Lower lobe of right lung (tissue), 2 donors: ENCODE data around the gene TMEM238. TPM values are rescaled to one million over a fixed set of nuclear protein-coding genes. Genes with fewer than 3 reads are reported as not detected.
A peak's percentile ranks its signal among the peaks of the same experiment; 100 is the strongest.

Experiments used
- ATAC-seq, 2 donors: fragments of 200-7000 bp; cut with Tn5 transposase; one replicate each; pipeline ENCODE4 v1.9.1; 2020 to 2022; ENCODE audit warnings: mild to moderate bottlenecking in 2 of 2, moderate library complexity in 2 of 2
- DNase-seq: peaks from one replicate; pipeline ENCODE4 v3.0.0-alpha.2; 2020
- H3K27ac ChIP-seq: fragments of 200-600 bp; one replicate; pipeline ENCODE4 v1.8.0; 2022
- H3K27me3 ChIP-seq: fragments of 200-600 bp; one replicate; pipeline ENCODE4 v1.8.0; 2022; ENCODE audit warnings: low read depth
- H3K36me3 ChIP-seq: fragments of 200-600 bp; one replicate; pipeline ENCODE4 v1.8.0; 2022; ENCODE audit warnings: mild to moderate bottlenecking
- H3K4me1 ChIP-seq: fragments of 200-600 bp; one replicate; pipeline ENCODE4 v1.8.0; 2022
- H3K4me3 ChIP-seq: fragments of 200-600 bp; one replicate; pipeline ENCODE4 v1.8.0; 2022; ENCODE audit warnings: mild to moderate bottlenecking
- H3K9me3 ChIP-seq: fragments of 200-600 bp; one replicate; pipeline ENCODE4 v1.8.0; 2022
- CTCF ChIP-seq: fragments of 200-600 bp; IDR thresholded peaks from one replicate; pipeline ENCODE4 v1.8.0; 2022; ENCODE audit warnings: antibody characterized with exemption, mild to moderate bottlenecking
- intact Hi-C: fragments of 100-400 bp; cut with DNase I; formaldehyde crosslinking; loops from one replicate; pipeline ENCODE4 v1.11.0; 2022
- total RNA-seq: library from RNA; stranded (reverse); fragmentation: NEBNext Ultra II Directional; extraction: Animal tissue kit (Norgen Biotek cat#: 25700); gene quantifications from one replicate; pipeline ENCODE4 v1.2.1, GENCODE V29; 2021
- donor health status: DM: no; HTN: yes; CAD: no; lungs with severe emphysema.

The TMEM238 gene
- total RNA-seq, 1 donor from 2014 or later, result 16.4 TPM

DNA sequence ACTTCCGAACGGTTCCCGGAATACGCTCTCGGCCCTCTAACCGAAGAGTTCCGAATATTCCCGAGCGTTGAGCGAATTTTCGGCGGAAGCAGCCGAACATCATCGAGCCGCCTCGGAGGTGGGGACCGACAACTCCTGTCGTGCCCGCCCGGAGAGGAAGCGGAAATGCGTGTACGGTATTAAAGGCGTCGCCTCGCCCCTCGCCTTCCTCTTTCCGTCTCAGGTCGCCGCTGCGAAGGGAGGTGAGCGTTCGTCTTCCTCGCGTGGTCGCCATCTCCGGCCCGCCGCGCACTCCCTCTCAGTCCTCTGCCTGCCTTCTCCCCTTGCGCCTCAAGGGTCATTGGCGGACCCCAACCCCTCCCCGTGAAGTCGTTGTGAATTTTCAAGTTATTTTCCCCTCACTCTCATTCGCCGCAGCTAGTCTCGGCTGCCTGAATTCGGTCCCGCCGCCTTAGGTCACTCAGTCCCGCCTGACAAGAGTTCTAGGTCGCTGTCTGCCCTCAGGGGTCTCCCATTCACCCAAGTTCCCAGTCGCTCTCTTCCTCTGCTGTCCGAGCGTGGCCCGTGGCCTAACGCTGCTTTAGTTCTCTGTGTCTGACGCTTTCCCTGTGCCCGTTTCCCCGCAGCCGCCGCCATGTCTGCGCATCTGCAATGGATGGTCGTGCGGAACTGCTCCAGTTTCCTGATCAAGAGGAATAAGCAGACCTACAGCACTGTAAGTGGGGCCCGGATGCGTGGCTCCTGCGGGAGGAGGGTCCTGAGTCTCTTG lies 1.8 kb upstream of the TMEM238 start, which contains the start of gene RPL28:
Gene RPL28, plus strand, starts transcription at position 209 of the 769 bp plus-strand sequence. Its CDS starts 426 bp downstream, at position 635.
- Histone ChIP-seq H3K27ac (peak within 1 kb of the TSS; percentile 94), H3K4me3 (peak within 1 kb of the TSS; percentile 97), H3K9me3 (no peaks in the 10 kb centered on the region), H3K4me1 (peaks cover 52% of the 10 kb centered on the region), H3K27me3 (no peaks in the 10 kb centered on the region), H3K36me3 (peaks cover 42% of the 10 kb centered on the region)
- intact Hi-C loops, result no loop called here
- no peak for TF ChIP-seq CTCF
- ATAC-seq (peak; percentile 91 to 94), DNase-seq (peak; percentile 98)

DNA sequence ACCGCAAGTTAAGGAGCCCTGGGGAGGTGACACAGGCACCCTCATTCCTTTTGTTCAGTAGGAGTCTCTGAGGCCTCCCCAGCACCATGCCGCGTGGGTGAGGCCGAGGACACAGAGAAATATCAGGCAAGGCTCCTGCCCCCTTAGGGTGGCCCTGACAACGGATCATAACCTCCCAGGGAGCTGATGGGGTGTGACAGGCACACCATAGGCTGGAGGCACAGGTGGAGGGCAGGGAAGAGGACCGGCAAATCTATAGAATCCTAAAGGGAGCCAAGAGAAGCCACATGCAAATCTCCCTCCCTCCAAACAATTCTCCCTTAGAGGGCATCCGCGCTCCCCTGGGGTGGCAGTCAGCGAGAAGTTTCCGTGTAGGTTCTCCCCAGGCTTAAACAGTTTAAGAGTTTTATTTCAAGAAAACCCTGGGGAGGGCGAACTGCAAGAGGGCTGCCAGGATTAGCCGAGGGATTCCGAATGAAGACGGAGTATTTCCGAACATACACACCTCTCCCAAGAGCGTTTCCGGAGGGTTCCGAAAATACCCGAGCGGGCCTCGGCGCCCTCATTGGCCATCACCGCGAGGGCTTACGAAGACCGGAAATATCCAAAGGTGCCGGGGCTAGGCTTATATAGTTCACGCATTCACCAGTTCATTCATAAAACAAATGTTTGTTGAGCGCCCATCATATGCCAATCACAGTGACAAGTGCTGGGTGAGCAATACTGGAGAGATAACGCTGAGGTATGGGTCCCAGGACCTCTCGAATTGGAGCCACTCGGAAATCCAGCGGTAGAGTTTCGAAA lies 1.0 kb upstream of the TMEM238 start:
- peaks cover 52% of the 10 kb centered on the region for H3K4me1 ChIP-seq
- no peak for TF ChIP-seq CTCF

DNA sequence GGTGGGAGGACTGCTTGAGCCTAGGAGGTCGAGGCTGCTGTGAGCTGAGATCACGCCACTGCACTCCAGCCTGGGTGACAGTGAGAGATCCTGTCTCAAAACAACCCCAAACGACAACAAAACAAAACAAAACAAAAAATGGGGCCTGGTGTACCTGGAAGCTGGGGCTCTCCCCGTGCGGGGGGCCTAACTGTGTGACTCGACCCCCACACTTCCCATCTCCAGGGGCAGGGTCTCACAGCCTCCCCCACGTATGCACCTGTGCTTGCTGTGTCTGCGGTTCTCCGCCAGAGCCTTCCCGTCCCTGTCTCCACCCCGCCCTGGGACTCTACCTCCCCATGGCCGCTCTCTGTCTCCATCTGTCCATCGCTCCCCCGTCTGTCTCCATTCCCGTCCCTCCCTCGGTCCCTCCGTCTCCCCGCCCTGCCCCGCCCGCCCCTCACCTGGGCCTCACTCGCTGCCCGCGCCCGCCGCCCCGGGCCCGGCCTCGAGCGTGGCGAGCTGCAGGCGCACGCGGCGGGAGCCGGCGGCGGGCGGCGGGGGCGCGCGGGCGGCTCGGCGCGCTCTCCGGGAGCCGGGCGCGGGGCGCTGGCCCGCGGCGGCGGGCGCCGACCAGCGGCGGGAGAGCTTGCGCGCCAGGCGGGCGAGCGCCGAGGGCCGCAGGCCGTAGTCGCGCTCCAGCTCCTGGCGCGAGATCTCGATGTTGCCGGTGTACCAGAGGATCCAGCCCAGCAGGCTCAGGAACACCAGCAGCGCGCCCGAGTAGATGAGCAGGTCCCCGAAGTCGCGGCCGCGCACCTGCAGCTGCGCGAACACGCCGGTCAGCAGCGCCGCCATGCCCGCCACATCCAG lies 587 bp downstream of the TMEM238 start:
- intact Hi-C loops, result no loop called here
- no peaks in the 10 kb centered on the region for H3K27me3 ChIP-seq
- DNase-seq (peak; percentile 80), ATAC-seq (peak; percentile 2 to 6)
- peaks cover 40% of the 10 kb centered on the region for H3K4me1 ChIP-seq
- TF ChIP-seq CTCF, result no peak
- H3K36me3 ChIP-seq, result peaks cover 18% of the 10 kb centered on the region
- no peaks in the 10 kb centered on the region for H3K9me3 ChIP-seq
- H3K4me3 ChIP-seq, result peak overlapping the region; percentile 97
- H3K27ac ChIP-seq, result peak overlapping the region; percentile 94

More for the DNA sequence above, 1.0 kb upstream of the TMEM238 start:
- Histone ChIP-seq H3K9me3 (no peaks in the 10 kb centered on the region), H3K4me3 (peak overlapping the region; percentile 97), H3K27ac (peak overlapping the region; percentile 94), H3K27me3 (no peaks in the 10 kb centered on the region), H3K36me3 (peaks cover 35% of the 10 kb centered on the region)
- ATAC-seq (peak; percentile 91 to 92), DNase-seq (peak; percentile 96)
- intact Hi-C loops, result no loop called here

DNA sequence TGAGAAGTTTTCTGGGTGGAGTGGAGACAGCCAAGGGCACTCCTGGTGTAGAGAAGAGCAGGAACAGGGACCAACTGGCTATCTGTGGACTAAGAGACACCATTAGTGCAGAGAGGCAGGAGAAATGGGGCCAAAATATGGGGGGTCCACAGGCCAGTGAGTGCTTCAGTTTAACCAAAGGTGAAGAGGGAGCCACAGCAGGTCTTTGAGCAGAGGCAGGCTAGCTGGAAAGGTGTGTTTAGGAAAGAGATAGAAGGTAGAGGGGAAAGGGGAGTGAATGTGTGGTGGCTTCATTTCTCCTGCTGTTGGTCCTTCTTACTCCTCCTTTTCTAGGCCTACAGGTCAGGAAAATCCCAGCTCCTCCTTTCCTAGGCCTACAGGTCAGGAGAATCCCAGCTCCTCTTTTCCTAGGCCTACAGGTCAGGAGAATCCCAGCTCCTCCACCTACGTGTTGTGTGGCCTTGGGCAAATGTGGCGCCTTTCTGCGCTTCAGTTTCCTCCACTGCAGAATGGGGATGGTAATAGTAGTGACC lies 1.5 kb downstream of the TMEM238 start:
- Histone ChIP-seq H3K36me3 (peaks cover 9% of the 10 kb centered on the region), H3K4me1 (peaks cover 30% of the 10 kb centered on the region), H3K27ac (no peak overlapping the region), H3K27me3 (peaks cover 4% of the 10 kb centered on the region), H3K4me3 (no peak overlapping the region), H3K9me3 (no peaks in the 10 kb centered on the region)
- TF ChIP-seq CTCF, result no peak
- DNase-seq (no peak), ATAC-seq (no peak)
- intact Hi-C loops, result no loop called here

DNA sequence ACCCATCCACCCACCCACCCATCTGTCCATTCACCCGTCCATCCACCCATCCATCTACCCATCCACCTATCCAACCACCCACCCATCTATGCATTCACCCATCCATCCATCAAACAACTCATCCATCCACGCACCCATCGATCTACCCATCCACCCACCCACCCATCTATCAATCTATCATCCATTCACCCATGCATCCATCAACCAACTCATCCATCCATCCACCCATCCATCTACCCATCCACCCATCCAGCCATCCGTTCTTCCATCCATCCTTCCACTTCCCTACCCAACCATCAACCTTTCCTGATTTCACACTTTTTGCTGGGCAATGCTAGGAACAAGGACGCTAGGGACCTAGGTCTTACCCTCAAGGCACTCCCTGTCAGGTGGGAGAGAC lies 2.1 kb downstream of the TMEM238 start:
- Histone ChIP-seq H3K27ac (no peak overlapping the region), H3K4me1 (peaks cover 25% of the 10 kb centered on the region), H3K9me3 (no peaks in the 10 kb centered on the region), H3K36me3 (peaks cover 3% of the 10 kb centered on the region), H3K27me3 (peaks cover 8% of the 10 kb centered on the region), H3K4me3 (no peak overlapping the region)
- DNase-seq (no peak), ATAC-seq (no peak)
- no peak for TF ChIP-seq CTCF
- intact Hi-C loops, result no loop called here
